Measurements from ENCODE around the gene GPR52. TPM values are rescaled to one million over a fixed set of nuclear protein-coding genes. Genes with fewer than 3 reads are reported as not detected.

Gene GPR52
- total and polyA plus RNA-seq, 8 donors = 0.15 to 2.7 (median 2.1) TPM; not detected in 5

- no peaks in the 10 kb centered on the region for H3K4me1 ChIP-seq
- no peaks in the 10 kb centered on the region for H3K27me3 ChIP-seq
- no peak for ATAC-seq
- no peaks in the 10 kb centered on the region for H3K36me3 ChIP-seq
- intact Hi-C loops (cut with DNase I) = no loop called here
- no peak for TF ChIP-seq CTCF (IDR thresholded peaks at IDR 0.05)
- DNase-seq = no peak
- H3K9me3 ChIP-seq = no peaks in the 10 kb centered on the region
- no peak overlapping the region for H3K27ac ChIP-seq
- no peak overlapping the region for H3K4me3 ChIP-seq
These were observed 19.0 kb upstream of the GPR52 start for GRCh38 chr1:174428739-174429138.

GRCh38 chr1:174433451-174433850 lies 14.3 kb upstream of the GPR52 start:
- Histone ChIP-seq H3K36me3 (no peaks in the 10 kb centered on the region), H3K4me3 (no peak overlapping the region), H3K9me3 (peaks cover 0 to 4% of the 10 kb centered on the region in 2 donors), H3K27ac (no peak overlapping the region), H3K27me3 (no peaks in the 10 kb centered on the region), H3K4me1 (no peaks in the 10 kb centered on the region)
- no peak for TF ChIP-seq CTCF (IDR thresholded peaks at IDR 0.05)
- DNase-seq (no peak), ATAC-seq (peak; percentile 53)
- intact Hi-C loops (cut with DNase I) = no loop called here

GRCh38 chr1:174445351-174445750 lies 2.4 kb upstream of the GPR52 start:
- no peak for ATAC-seq
- intact Hi-C loops (cut with DNase I) = no loop called here

GRCh38 chr1:174445817-174446216 lies 1.9 kb upstream of the GPR52 start:
- no peaks in the 10 kb centered on the region for H3K27me3 ChIP-seq
- DNase-seq (no peak), ATAC-seq (no peak)
- intact Hi-C loops (cut with DNase I) = no loop called here
- TF ChIP-seq CTCF (IDR thresholded peaks at IDR 0.05) = no peak
- no peaks in the 10 kb centered on the region for H3K36me3 ChIP-seq
- no peak overlapping the region for H3K27ac ChIP-seq
- H3K9me3 ChIP-seq = peaks cover 0 to 3% of the 10 kb centered on the region in 2 donors
- H3K4me1 ChIP-seq = no peaks in the 10 kb centered on the region
- H3K4me3 ChIP-seq = no peak overlapping the region

More at GRCh38 chr1:174445351-174445750, 2.4 kb upstream of the GPR52 start:
- Histone ChIP-seq H3K4me1 (no peaks in the 10 kb centered on the region), H3K27me3 (no peaks in the 10 kb centered on the region), H3K27ac (no peak overlapping the region), H3K36me3 (no peaks in the 10 kb centered on the region), H3K9me3 (peaks cover 0 to 3% of the 10 kb centered on the region in 2 donors), H3K4me3 (no peak overlapping the region)
- no peak for TF ChIP-seq CTCF (IDR thresholded peaks at IDR 0.05)
- no peak for DNase-seq

- H3K27ac ChIP-seq = no peak overlapping the region
- TF ChIP-seq CTCF (IDR thresholded peaks at IDR 0.05) = no peak
- intact Hi-C loops (cut with DNase I) = no loop called here
These were observed 743 bp downstream of the GPR52 start for GRCh38 chr1:174448531-174448883.

More at GRCh38 chr1:174448531-174448883, 743 bp downstream of the GPR52 start:
- no peak overlapping the region for H3K4me3 ChIP-seq
- H3K9me3 ChIP-seq = peaks cover 0 to 3% of the 10 kb centered on the region in 2 donors
- ATAC-seq (no peak), DNase-seq (no peak)
- H3K4me1 ChIP-seq = no peaks in the 10 kb centered on the region
- no peaks in the 10 kb centered on the region for H3K27me3 ChIP-seq
- H3K36me3 ChIP-seq = no peaks in the 10 kb centered on the region

Measured in left lung (tissue), 10 donors.